ENCODE results near the gene EPHB4.

EPHB4 gene

DNA sequence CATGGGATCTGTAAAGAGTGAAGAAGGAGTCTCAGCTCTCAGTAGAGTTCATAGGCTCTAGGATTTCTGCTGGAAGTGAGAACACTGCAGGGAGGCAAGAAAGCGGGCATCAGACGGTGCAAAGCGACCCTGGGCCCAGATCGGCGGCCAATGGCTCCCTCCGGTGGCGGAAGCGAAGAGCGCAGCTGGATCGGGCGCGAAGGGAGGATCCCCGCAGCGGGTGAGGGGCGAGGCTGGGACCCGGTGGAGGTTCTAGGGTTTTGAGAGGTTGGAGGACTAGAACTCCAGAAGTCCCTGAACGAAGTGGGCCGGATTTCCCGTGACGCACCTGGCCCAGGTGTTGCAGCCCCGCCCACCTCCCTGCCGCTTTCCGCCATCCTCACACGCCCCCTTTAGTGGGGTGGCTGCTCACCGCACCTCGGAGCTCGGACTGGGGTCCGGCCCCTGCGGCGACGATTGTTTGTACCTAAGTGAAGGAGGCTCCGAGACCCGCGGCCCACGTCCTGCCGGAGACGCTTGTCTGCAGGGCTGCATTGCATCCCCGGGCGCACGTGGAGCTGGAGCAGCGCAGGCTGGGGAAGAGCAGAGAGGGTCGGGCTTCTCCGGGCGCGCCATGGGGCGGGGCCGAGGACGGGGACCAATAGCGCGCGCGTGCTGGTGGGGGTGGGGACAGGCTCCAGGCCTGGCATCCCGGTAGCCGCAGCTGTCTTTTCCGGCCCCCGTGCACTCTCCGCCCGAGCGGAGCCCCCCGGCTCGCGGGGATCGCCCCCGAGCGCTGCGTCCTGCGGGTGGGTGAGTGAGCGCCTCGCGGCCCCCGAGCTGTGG is 24.9 kb upstream of the EPHB4 start, which contains the start of gene SLC12A9 (continued):
- TF ChIP-seq, protein P1, sequence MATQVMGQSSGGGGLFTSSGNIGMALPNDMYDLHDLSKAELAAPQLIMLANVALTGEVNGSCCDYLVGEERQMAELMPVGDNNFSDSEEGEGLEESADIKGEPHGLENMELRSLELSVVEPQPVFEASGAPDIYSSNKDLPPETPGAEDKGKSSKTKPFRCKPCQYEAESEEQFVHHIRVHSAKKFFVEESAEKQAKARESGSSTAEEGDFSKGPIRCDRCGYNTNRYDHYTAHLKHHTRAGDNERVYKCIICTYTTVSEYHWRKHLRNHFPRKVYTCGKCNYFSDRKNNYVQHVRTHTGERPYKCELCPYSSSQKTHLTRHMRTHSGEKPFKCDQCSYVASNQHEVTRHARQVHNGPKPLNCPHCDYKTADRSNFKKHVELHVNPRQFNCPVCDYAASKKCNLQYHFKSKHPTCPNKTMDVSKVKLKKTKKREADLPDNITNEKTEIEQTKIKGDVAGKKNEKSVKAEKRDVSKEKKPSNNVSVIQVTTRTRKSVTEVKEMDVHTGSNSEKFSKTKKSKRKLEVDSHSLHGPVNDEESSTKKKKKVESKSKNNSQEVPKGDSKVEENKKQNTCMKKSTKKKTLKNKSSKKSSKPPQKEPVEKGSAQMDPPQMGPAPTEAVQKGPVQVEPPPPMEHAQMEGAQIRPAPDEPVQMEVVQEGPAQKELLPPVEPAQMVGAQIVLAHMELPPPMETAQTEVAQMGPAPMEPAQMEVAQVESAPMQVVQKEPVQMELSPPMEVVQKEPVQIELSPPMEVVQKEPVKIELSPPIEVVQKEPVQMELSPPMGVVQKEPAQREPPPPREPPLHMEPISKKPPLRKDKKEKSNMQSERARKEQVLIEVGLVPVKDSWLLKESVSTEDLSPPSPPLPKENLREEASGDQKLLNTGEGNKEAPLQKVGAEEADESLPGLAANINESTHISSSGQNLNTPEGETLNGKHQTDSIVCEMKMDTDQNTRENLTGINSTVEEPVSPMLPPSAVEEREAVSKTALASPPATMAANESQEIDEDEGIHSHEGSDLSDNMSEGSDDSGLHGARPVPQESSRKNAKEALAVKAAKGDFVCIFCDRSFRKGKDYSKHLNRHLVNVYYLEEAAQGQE (tag by site-specific recombination; IDR thresholded peaks at IDR 0.05), result peak; percentile 46; the same call in 1 of the 2 replicates
- TF ChIP-seq ZNF654 (tag by site-specific recombination; IDR thresholded peaks at IDR 0.05; ENCODE audit: low read depth) (peak; percentile 95), ZNF2 (tag by site-specific recombination; IDR thresholded peaks at IDR 0.05) (peak; percentile 92), ZNF701 (tag by site-specific recombination; IDR thresholded peaks at IDR 0.05) (0 out of 2 replicates have a peak, but pooled peaks have one; percentile 26), ZNF266 (tag by site-specific recombination; IDR thresholded peaks at IDR 0.05; ENCODE audit: low read depth) (no peak), ZNF521 (tag by site-specific recombination; IDR thresholded peaks at IDR 0.05) (no peak), ZNF76 (tag by site-specific recombination; IDR thresholded peaks at IDR 0.05; ENCODE audit: borderline replicate concordance, low read depth) (peak; percentile 76), EGR2 (tag by site-specific recombination; IDR thresholded peaks at IDR 0.05; ENCODE audit: low read depth) (peak; percentile 32), OVOL3 (tag by site-specific recombination; IDR thresholded peaks at IDR 0.05) (0 out of 2 replicates have a peak, but pooled peaks have one; percentile 20), ZNF621 (tag by site-specific recombination; IDR thresholded peaks at IDR 0.05) (no peak), ZNF391 (tag by site-specific recombination; IDR thresholded peaks at IDR 0.05; ENCODE audit: borderline replicate concordance, low read depth) (peak; percentile 77; the same call in 1 of the 2 replicates), KLF1 (tag by site-specific recombination; IDR thresholded peaks at IDR 0.05) (peak; percentile 55), ZBTB20 (tag by site-specific recombination; IDR thresholded peaks at IDR 0.05) (peak; percentile 47; the same call in 1 of the 2 replicates), ZNF585B (tag by site-specific recombination; IDR thresholded peaks at IDR 0.05) (no peak), GLI4 (tag by site-specific recombination; IDR thresholded peaks at IDR 0.05) (0 out of 2 replicates have a peak, but pooled peaks have one; percentile 23), ZNF24 (tag by site-specific recombination; IDR thresholded peaks at IDR 0.05) (peak; percentile 53), ZNF19 (tag by site-specific recombination; IDR thresholded peaks at IDR 0.05; ENCODE audit: low read depth) (no peak), ZNF530 (tag by site-specific recombination; IDR thresholded peaks at IDR 0.05; ENCODE audit: low read depth) (no peak)
- TF ChIP-seq, protein P2, sequence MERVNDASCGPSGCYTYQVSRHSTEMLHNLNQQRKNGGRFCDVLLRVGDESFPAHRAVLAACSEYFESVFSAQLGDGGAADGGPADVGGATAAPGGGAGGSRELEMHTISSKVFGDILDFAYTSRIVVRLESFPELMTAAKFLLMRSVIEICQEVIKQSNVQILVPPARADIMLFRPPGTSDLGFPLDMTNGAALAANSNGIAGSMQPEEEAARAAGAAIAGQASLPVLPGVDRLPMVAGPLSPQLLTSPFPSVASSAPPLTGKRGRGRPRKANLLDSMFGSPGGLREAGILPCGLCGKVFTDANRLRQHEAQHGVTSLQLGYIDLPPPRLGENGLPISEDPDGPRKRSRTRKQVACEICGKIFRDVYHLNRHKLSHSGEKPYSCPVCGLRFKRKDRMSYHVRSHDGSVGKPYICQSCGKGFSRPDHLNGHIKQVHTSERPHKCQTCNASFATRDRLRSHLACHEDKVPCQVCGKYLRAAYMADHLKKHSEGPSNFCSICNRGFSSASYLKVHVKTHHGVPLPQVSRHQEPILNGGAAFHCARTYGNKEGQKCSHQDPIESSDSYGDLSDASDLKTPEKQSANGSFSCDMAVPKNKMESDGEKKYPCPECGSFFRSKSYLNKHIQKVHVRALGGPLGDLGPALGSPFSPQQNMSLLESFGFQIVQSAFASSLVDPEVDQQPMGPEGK (tag by site-specific recombination; IDR thresholded peaks at IDR 0.05), result peak; percentile 92
- TF ChIP-seq, protein P3, sequence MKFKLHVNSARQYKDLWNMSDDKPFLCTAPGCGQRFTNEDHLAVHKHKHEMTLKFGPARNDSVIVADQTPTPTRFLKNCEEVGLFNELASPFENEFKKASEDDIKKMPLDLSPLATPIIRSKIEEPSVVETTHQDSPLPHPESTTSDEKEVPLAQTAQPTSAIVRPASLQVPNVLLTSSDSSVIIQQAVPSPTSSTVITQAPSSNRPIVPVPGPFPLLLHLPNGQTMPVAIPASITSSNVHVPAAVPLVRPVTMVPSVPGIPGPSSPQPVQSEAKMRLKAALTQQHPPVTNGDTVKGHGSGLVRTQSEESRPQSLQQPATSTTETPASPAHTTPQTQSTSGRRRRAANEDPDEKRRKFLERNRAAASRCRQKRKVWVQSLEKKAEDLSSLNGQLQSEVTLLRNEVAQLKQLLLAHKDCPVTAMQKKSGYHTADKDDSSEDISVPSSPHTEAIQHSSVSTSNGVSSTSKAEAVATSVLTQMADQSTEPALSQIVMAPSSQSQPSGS (tag by site-specific recombination; IDR thresholded peaks at IDR 0.05; ENCODE audit: low read depth), result no peak
- TF ChIP-seq, protein P4, sequence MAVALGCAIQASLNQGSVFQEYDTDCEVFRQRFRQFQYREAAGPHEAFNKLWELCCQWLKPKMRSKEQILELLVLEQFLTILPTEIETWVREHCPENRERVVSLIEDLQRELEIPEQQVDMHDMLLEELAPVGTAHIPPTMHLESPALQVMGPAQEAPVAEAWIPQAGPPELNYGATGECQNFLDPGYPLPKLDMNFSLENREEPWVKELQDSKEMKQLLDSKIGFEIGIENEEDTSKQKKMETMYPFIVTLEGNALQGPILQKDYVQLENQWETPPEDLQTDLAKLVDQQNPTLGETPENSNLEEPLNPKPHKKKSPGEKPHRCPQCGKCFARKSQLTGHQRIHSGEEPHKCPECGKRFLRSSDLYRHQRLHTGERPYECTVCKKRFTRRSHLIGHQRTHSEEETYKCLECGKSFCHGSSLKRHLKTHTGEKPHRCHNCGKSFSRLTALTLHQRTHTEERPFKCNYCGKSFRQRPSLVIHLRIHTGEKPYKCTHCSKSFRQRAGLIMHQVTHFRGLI (tag by site-specific recombination; IDR thresholded peaks at IDR 0.05), result peak; percentile 64; the same call in 1 of the 2 replicates
